A673 (cell line): Measurements from ENCODE around the gene NUMB. TPM values are rescaled to one million over a fixed set of nuclear protein-coding genes. Genes with fewer than 3 reads are reported as not detected.

ENCODE experiments used
- BruUV-seq: library from RNA; stranded (reverse); fragments of 400-500 nt; replicated peaks from 2 replicates; lab custom pipeline; 2021; lab: Mats Ljungman, UMichigan
- CTCF ChIA-PET: fragments of 300-600 bp; sonication (Branson Sonifier 250); formaldehyde crosslinking; loops from one replicate; lab custom pipeline; 2022; ENCODE audit warnings: antibody characterized with exemption; lab: Charles Lee
- POLR2A ChIA-PET: fragments of 300-600 bp; sonication (Branson Sonifier 250); formaldehyde crosslinking; loops from one replicate; lab custom pipeline; 2022; ENCODE audit warnings: antibody characterized with exemption; ENCODE audit not compliant: low non-redundant PET; lab: Charles Lee
- DNase-seq: peaks from one replicate; pipeline ENCODE4 v3.0.0-alpha.2; 2015; ENCODE audit warnings: low spot score
- H3K27ac ChIP-seq: fragments of 200-600 bp; sonication (generic); 2 replicates; pipeline ENCODE4 v1.5.1; 2016; ENCODE audit warnings: mixed run types, low read depth, mild to moderate bottlenecking, mixed read lengths, antibody characterized with exemption, low read length; ENCODE audit not compliant: poor library complexity, severe bottlenecking
- H3K27me3 ChIP-seq: fragments of 200-600 bp; sonication (generic); replicated peaks from 2 replicates; pipeline ENCODE4 v1.6.1; 2017; ENCODE audit warnings: mixed run types, low read depth, mild to moderate bottlenecking, mixed read lengths, antibody characterized with exemption, low read length; ENCODE audit not compliant: insufficient read depth, poor library complexity
- H3K36me3 ChIP-seq: fragments of 200-600 bp; sonication (generic); 2 replicates; pipeline ENCODE4 v1.6.1; 2016; ENCODE audit warnings: mixed run types, mild to moderate bottlenecking, mixed read lengths, antibody characterized with exemption, low read length; ENCODE audit not compliant: insufficient read depth, poor library complexity, severe bottlenecking
- H3K4me1 ChIP-seq: fragments of 200-600 bp; sonication (generic); 2 replicates; pipeline ENCODE4 v1.6.1; 2017; ENCODE audit warnings: mixed run types, mild to moderate bottlenecking, mixed read lengths, antibody characterized with exemption, low read length; ENCODE audit not compliant: insufficient read depth, poor library complexity, severe bottlenecking
- H3K4me3 ChIP-seq: fragments of 200-600 bp; sonication (generic); 2 replicates; pipeline ENCODE4 v1.5.1; 2016; ENCODE audit warnings: low read depth, mixed run types, mild to moderate bottlenecking, mixed read lengths, low read length; ENCODE audit not compliant: poor library complexity, severe bottlenecking
- H3K9me3 ChIP-seq: fragments of 200-600 bp; sonication (generic); 2 replicates; pipeline ENCODE4 v1.6.1; 2016; ENCODE audit warnings: mixed run types, low read depth, mild to moderate bottlenecking, mixed read lengths, antibody characterized with exemption, low read length; ENCODE audit not compliant: poor library complexity, severe bottlenecking
- CTCF ChIP-seq: fragments of 300-800, 200-600 bp; sonication (generic); conservative IDR thresholded peaks from 2 replicates; pipeline ENCODE4 v1.5.1; 2017; ENCODE audit warnings: low read depth, mild to moderate bottlenecking, antibody characterized with exemption, low read length, moderate library complexity, mixed read lengths
- EZH2 ChIP-seq: fragments of 200-600 bp; sonication (generic); IDR thresholded peaks from 2 replicates; pipeline ENCODE4 v1.6.1; 2017; ENCODE audit warnings: borderline replicate concordance, low read depth, mild to moderate bottlenecking, mixed read lengths, antibody characterized with exemption, low read length; ENCODE audit not compliant: poor library complexity, severe bottlenecking
- intact Hi-C: fragments of 100-400 bp; cut with micrococcal nuclease; formaldehyde crosslinking; loops from one replicate; pipeline ENCODE4 v1.10.0; 2022; ENCODE audit not compliant: unreplicated experiment
- total RNA-seq: library from RNA; stranded (reverse); gene quantifications from 2 replicates; pipeline ENCODE4 v1.2.3, GENCODE V29; 2021

NUMB gene
- total RNA-seq, 1 experiment from 2014 or later, result 46.3 TPM

DNA sequence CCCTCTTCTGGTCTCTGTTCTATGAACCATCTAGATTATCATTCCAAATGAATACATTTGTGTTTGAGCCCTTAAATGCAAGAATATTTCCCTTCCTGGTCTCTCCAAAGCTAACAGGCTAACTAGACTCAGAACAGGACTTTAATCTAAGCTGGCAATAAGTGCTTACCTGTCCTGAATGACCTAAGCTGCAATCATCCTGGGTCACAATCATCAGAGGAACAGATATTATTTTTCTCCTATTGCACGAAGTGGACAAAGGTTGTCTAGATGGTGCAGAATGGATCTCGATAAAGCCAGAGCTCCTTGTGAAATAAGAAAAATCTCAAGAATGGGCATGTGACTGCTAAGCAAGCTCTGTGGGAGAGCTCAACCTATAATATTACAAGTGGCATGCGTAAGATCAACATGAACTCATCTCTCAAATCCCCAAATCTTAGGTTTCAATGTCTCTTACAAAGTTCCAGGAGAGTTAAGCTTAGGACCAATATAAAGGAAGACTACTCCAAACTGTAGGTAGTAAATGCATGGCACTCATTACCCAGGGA is 10.6 kb upstream of the NUMB start:
- no peak for DNase-seq
- no peaks in the 10 kb centered on the region for H3K27me3 ChIP-seq
- no TSS peak for BruUV-seq
- no peak for TF ChIP-seq CTCF
- no peak for TF ChIP-seq EZH2
- H3K9me3 ChIP-seq, result no peaks in the 10 kb centered on the region
- no peaks in the 10 kb centered on the region for H3K4me1 ChIP-seq
- CTCF ChIA-PET, result interaction anchor here (1.6 kb wide), 1 partner anchor 174 kb away, joined by 7 read pairs; no protein-coding TSS in a partner anchor
- H3K27ac ChIP-seq, result no peak overlapping the region
- no peaks in the 10 kb centered on the region for H3K36me3 ChIP-seq
- POLR2A ChIA-PET, result no interaction called here
- intact Hi-C loops, result no loop called here
- no peak overlapping the region for H3K4me3 ChIP-seq

GRCh38 chr14:73467800-73468199 is 9.5 kb upstream of the NUMB start:
- no TSS peak for BruUV-seq
- Histone ChIP-seq H3K27ac (no peak overlapping the region), H3K9me3 (no peaks in the 10 kb centered on the region), H3K36me3 (no peaks in the 10 kb centered on the region), H3K27me3 (no peaks in the 10 kb centered on the region), H3K4me3 (no peak overlapping the region), H3K4me1 (peaks cover 10% of the 10 kb centered on the region)
- no peak for TF ChIP-seq EZH2
- TF ChIP-seq CTCF, result no peak
- intact Hi-C loops, result no loop called here
- no peak for DNase-seq
- CTCF ChIA-PET, result no interaction called here
- POLR2A ChIA-PET, result no interaction called here

DNA sequence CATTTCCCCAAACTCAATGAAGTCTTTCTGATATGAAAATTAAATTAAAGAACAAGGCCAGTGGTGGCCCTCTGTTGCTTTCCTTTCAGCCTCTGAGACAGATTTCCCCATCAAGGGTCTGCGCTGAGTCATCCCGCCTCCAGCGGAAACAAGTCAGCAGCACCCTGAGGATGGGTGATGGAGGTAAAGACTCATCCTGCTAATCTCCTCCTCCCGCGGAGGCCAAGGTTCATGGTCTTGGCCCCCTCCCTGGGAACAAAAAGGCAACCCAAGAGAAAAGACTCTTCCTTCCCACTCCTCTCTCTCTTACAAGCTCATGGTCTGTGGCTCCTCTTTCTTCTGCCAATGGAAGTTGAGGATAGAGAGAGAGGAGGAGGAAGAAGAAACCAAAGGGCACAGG is 9.0 kb upstream of the NUMB start:
- Histone ChIP-seq H3K27me3 (no peaks in the 10 kb centered on the region), H3K36me3 (no peaks in the 10 kb centered on the region), H3K4me1 (peaks cover 14% of the 10 kb centered on the region), H3K4me3 (no peak overlapping the region), H3K27ac (no peak overlapping the region), H3K9me3 (no peaks in the 10 kb centered on the region)
- POLR2A ChIA-PET, result no interaction called here
- TF ChIP-seq CTCF, result no peak
- no peak for DNase-seq
- CTCF ChIA-PET, result no interaction called here
- intact Hi-C loops, result no loop called here
- no TSS peak for BruUV-seq
